ENCODE measurements around the gene TRHDE.

The TRHDE gene

GRCh38 chr12:72272091-72272661 lies at the start of gene TRHDE:
TRHDE (plus strand) TSS chr12:72272370; CDS start chr12:72272644, 274 bp downstream.
- no peak for DNase-seq (ENCODE audit: low read depth in 2 of 2)

GRCh38 chr12:72226510-72226909 lies 45.7 kb upstream of the TRHDE start:
- DNase-seq (ENCODE audit: low read depth in 2 of 2), result no peak

- no peak for DNase-seq (ENCODE audit: low read depth in 2 of 2)
These were observed 43.7 kb upstream of the TRHDE start for GRCh38 chr12:72228424-72228823.

- DNase-seq (ENCODE audit: low read depth in 2 of 2), result no peak
These were observed 41.6 kb upstream of the TRHDE start for GRCh38 chr12:72230589-72230988.

GRCh38 chr12:72234886-72235285 lies 37.3 kb upstream of the TRHDE start:
- DNase-seq (ENCODE audit: low read depth in 2 of 2), result no peak

GRCh38 chr12:72236071-72236705 lies 36.0 kb upstream of the TRHDE start:
- DNase-seq (ENCODE audit: low read depth in 2 of 2), result no peak

GRCh38 chr12:72241552-72241951 lies 30.6 kb upstream of the TRHDE start:
- DNase-seq (ENCODE audit: low read depth in 2 of 2), result no peak

- no peak for DNase-seq (ENCODE audit: low read depth in 2 of 2)
These were observed 29.2 kb upstream of the TRHDE start for GRCh38 chr12:72242946-72243345.

GRCh38 chr12:72246370-72246769 lies 25.8 kb upstream of the TRHDE start:
- DNase-seq (ENCODE audit: low read depth in 2 of 2), result no peak

- DNase-seq (ENCODE audit: low read depth in 2 of 2), result no peak
These were observed 21.8 kb upstream of the TRHDE start for GRCh38 chr12:72250346-72250745.

- DNase-seq (ENCODE audit: low read depth in 2 of 2), result no peak
These were observed 15.4 kb upstream of the TRHDE start for GRCh38 chr12:72256725-72257124.

GRCh38 chr12:72261885-72262284 lies 10.3 kb upstream of the TRHDE start:
- DNase-seq (ENCODE audit: low read depth in 2 of 2), result no peak

GRCh38 chr12:72264548-72265175 lies 7.5 kb upstream of the TRHDE start:
- no peak for DNase-seq (ENCODE audit: low read depth in 2 of 2)

GRCh38 chr12:72267974-72268373 lies 4.2 kb upstream of the TRHDE start:
- DNase-seq (ENCODE audit: low read depth in 2 of 2), result no peak

- DNase-seq (ENCODE audit: low read depth in 2 of 2), result no peak
These were observed 3.8 kb upstream of the TRHDE start for GRCh38 chr12:72268386-72268785.

GRCh38 chr12:72269491-72269890 lies 2.7 kb upstream of the TRHDE start:
- DNase-seq (ENCODE audit: low read depth in 2 of 2), result no peak

GRCh38 chr12:72270246-72270645 lies 1.9 kb upstream of the TRHDE start:
- no peak for DNase-seq (ENCODE audit: low read depth in 2 of 2)

- no peak for DNase-seq (ENCODE audit: low read depth in 2 of 2)
These were observed 1.2 kb upstream of the TRHDE start for GRCh38 chr12:72270961-72271360.

- no peak for DNase-seq (ENCODE audit: low read depth in 2 of 2)
These were observed 599 bp upstream of the TRHDE start for GRCh38 chr12:72271451-72272090.

- no peak for DNase-seq (ENCODE audit: low read depth in 2 of 2)
These were observed 745 bp downstream of the TRHDE start for GRCh38 chr12:72272731-72273498.

- DNase-seq (ENCODE audit: low read depth in 2 of 2), result no peak
These were observed 1.3 kb downstream of the TRHDE start for GRCh38 chr12:72273499-72273837.

GRCh38 chr12:72273851-72274351 lies 1.7 kb downstream of the TRHDE start:
- DNase-seq (ENCODE audit: low read depth in 2 of 2), result no peak
